HCT116 (cell line): ENCODE measurements around the gene CIROP.

Source experiments
- CTCF ChIP-seq, 3 experiments: fragments of 200-600 bp in 1 of 3; sonication (generic) in 1 of 3; IDR thresholded peaks in 2 of 3; conservative IDR thresholded peaks in 1 of 3; 2 replicates each; pipeline ENCODE4 v1.5.1; 2012 to 2017; ENCODE audit warnings: low read depth in 2 of 3, low read length in 2 of 3, antibody characterized with exemption in 1 of 3, borderline replicate concordance in 1 of 3, control low read depth in 1 of 3, mild to moderate bottlenecking in 1 of 3, mixed read lengths in 1 of 3, mixed run types in 1 of 3, moderate library complexity in 1 of 3; ENCODE audit not compliant: insufficient read depth in 1 of 3
- EZH2 ChIP-seq: fragments of 200-600 bp; sonication (generic); IDR thresholded peaks from 2 replicates; pipeline ENCODE4 v1.6.1; 2017; ENCODE audit warnings: antibody characterized with exemption, mixed run types
- EZH2phosphoT487 ChIP-seq: fragments of 200-600 bp; IDR thresholded peaks from 2 replicates; pipeline ENCODE4 v1.6.1; 2018; ENCODE audit warnings: antibody characterized with exemption, borderline replicate concordance
- MAX ChIP-seq: IDR thresholded peaks from 2 replicates; pipeline ENCODE4 v1.6.1; 2012
- POLR2A ChIP-seq: IDR thresholded peaks from 2 replicates; pipeline ENCODE4 v1.7.0; 2011; ENCODE audit warnings: borderline replicate concordance; ENCODE audit not compliant: insufficient read depth, insufficient read length; ENCODE audit errors: extremely low read depth
- POLR2AphosphoS5 ChIP-seq: IDR thresholded peaks from 2 replicates; pipeline ENCODE4 v1.6.1; 2011; ENCODE audit warnings: mild to moderate bottlenecking, low read depth, low read length, moderate library complexity
- RAD21 ChIP-seq: IDR thresholded peaks from 2 replicates; pipeline ENCODE4 v1.6.1; 2012; ENCODE audit warnings: low read depth, mild to moderate bottlenecking
- REST ChIP-seq: IDR thresholded peaks from 2 replicates; pipeline ENCODE4 v1.6.1; 2012; ENCODE audit warnings: low read depth
- SP1 ChIP-seq: IDR thresholded peaks from 2 replicates; pipeline ENCODE4 v1.6.1; 2012; ENCODE audit warnings: low read depth
- TCF7L2 ChIP-seq: IDR thresholded peaks from 2 replicates; pipeline ENCODE4 v1.7.0; 2011; ENCODE audit warnings: borderline replicate concordance, inconsistent platforms; ENCODE audit not compliant: insufficient read depth, insufficient read length; ENCODE audit errors: extremely low read depth
- ZNF274 ChIP-seq: fragments of 200-500 bp; sonication (Bioruptor generic); IDR thresholded peaks from 2 replicates; pipeline ENCODE4 v1.6.1; 2014; ENCODE audit warnings: mild to moderate bottlenecking, low read depth, low read length, inconsistent platforms

- TF ChIP-seq SP1: no peak
- TF ChIP-seq CTCF (IDR thresholded peaks at IDR 0.05 in 2 of 3, conservative IDR thresholded peaks at IDR 0.05 in 1 of 3; ENCODE audit: borderline replicate concordance in 1 of 3, insufficient read depth in 1 of 3, low read depth in 2 of 3, low read length in 2 of 3): no peak
- TF ChIP-seq EZH2: no peak
- no peak for TF ChIP-seq POLR2A
- TF ChIP-seq REST: no peak
- no peak for TF ChIP-seq POLR2AphosphoS5
- TF ChIP-seq RAD21: no peak
- TF ChIP-seq TCF7L2: no peak
- no peak for TF ChIP-seq EZH2phosphoT487
- TF ChIP-seq MAX: no peak
- TF ChIP-seq ZNF274: no peak
These were observed 1.2 kb downstream of the CIROP start for GRCh38 chr14:23103581-23103980.
